Transverse colon (tissue), 4 donors: Measurements from ENCODE around the gene KLHDC1.
A peak's percentile ranks its signal among the peaks of the same experiment; 100 is the strongest.

Experiments used
- CTCF ChIP-seq, 5 experiments: fragments of 200-600 bp in 3 of 5; fragments of 450-650 bp in 2 of 5; sonication (generic) in 3 of 5; IDR thresholded peaks; 1 replicate in 2 of 5; 2 replicates in 3 of 5; pipeline ENCODE4 v1.5.1; 2016 to 2017; ENCODE audit warnings: antibody characterized with exemption in 5 of 5, inconsistent platforms in 3 of 5, mild to moderate bottlenecking in 2 of 5, moderate library complexity in 1 of 5
- POLR2A ChIP-seq: fragments of 450-650 bp; IDR thresholded peaks from one replicate; pipeline ENCODE4 v1.6.1; 2016; ENCODE audit warnings: antibody characterized with exemption, mild to moderate bottlenecking, moderate library complexity
- POLR2AphosphoS5 ChIP-seq, 3 donors: sonication (generic); formaldehyde crosslinking; IDR thresholded peaks; one replicate each; pipeline ENCODE4 v1.6.1; 2016; ENCODE audit warnings: antibody characterized with exemption in 3 of 3

- TF ChIP-seq POLR2AphosphoS5 (IDR thresholded peaks at IDR 0.05) (peak; percentile 97 to 99 (median 99)), POLR2A (peak; percentile 95), CTCF (IDR thresholded peaks at IDR 0.05) (no peak)
Measured at GRCh38 chr14:49692811-49693734, at the start of gene KLHDC1.
